Activated T-cell treated with anti-CD3 and anti-CD28 coated beads, Interleukin-2, amount 50 U/mL, for 4 hours (primary cell): ENCODE measurements around the gene CLK1. TPM values are rescaled to one million over a fixed set of nuclear protein-coding genes. Genes with fewer than 3 reads are reported as not detected.
A peak's percentile ranks its signal among the peaks of the same experiment; 100 is the strongest.
"Not testable (repeated sequence)": the region's sequence is repeated elsewhere in the genome, so short reads cannot be mapped to it uniquely, and the experiment has no call there.

ENCODE experiments used
- ATAC-seq, 2 donors: fragments of 200-7000 bp; cut with Tn5 transposase; one replicate each; pipeline ENCODE4 v1.10.0; 2021
- DNase-seq: peaks from one replicate; pipeline ENCODE4 v3.0.0-alpha.2; 2020
- H3K27me3 Mint-ChIP-seq: one replicate; pipeline ENCODE4 v1.8.0; 2021; ENCODE audit warnings: low read depth, mixed read lengths
- H3K36me3 Mint-ChIP-seq: one replicate; pipeline ENCODE4 v1.8.0; 2022; ENCODE audit warnings: mixed read lengths; ENCODE audit not compliant: insufficient read depth
- H3K4me1 Mint-ChIP-seq: one replicate; pipeline ENCODE4 v1.8.0; 2021; ENCODE audit warnings: low read depth, mixed read lengths
- H3K4me3 Mint-ChIP-seq: one replicate; pipeline ENCODE4 v1.8.0; 2021; ENCODE audit warnings: mild to moderate bottlenecking, moderate library complexity, mixed read lengths
- H3K9me3 Mint-ChIP-seq: one replicate; pipeline ENCODE4 v1.8.0; 2021; ENCODE audit warnings: mixed read lengths
- total RNA-seq, 3 donors: library from RNA; stranded (reverse); gene quantifications; one replicate each; pipeline ENCODE4 v1.2.1, GENCODE V29; 2021

Gene CLK1
- total RNA-seq, 3 donors from 2014 or later = 90.1 to 113 (median 108) TPM

DNA sequence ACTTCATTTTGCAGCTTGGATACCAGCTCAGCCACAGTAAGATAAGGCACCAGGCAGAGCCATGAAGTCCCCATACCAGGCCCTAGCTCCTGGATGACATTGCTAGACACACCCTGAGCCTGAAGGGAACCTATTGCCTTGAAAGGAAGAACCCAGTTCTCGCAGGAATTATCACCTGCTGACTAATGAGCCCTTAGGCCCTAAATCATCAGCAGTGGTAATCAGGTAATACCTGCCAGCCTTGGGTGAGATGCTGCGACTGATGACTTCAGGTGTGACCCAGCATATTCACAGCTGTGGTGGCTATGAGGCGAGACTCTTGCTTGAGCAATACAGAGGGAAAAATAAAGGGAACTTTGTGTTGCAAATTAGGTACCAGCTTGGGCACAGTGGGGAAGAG, 24.9 kb downstream of the CLK1 start:
- no peak for DNase-seq
- H3K4me1 Mint-ChIP-seq = no peaks in the 10 kb centered on the region
- no peak overlapping the region for H3K4me3 Mint-ChIP-seq
- no peaks in the 10 kb centered on the region for H3K27me3 Mint-ChIP-seq
- H3K36me3 Mint-ChIP-seq = no peaks in the 10 kb centered on the region
- peaks cover 10% of the 10 kb centered on the region for H3K9me3 Mint-ChIP-seq
- ATAC-seq = no peak

DNA sequence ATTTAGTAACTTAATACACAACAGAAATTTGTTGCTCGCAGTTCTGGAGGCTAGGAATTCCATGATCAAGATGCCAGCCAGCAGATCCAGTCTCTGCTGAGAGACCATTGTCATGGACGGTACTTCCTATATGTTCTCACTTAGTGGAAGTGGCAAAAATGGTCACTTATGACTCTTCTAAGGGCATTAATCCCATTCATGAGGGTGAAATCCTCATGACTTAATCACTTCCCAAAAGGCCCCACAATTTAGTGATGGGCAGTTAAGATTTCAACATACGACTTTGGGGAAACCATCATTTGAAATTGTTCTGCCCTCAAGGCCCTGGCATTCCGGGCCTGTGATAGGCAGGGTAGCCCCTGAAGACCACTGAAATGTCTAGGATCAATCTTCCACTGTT, 29.8 kb downstream of the CLK1 start:
- Mint-ChIP-seq H3K4me3 (no peak overlapping the region), H3K4me1 (no peaks in the 10 kb centered on the region), H3K9me3 (peaks cover 14% of the 10 kb centered on the region), H3K36me3 (no peaks in the 10 kb centered on the region), H3K27me3 (no peaks in the 10 kb centered on the region)
- DNase-seq (no peak), ATAC-seq (no peak)

DNA sequence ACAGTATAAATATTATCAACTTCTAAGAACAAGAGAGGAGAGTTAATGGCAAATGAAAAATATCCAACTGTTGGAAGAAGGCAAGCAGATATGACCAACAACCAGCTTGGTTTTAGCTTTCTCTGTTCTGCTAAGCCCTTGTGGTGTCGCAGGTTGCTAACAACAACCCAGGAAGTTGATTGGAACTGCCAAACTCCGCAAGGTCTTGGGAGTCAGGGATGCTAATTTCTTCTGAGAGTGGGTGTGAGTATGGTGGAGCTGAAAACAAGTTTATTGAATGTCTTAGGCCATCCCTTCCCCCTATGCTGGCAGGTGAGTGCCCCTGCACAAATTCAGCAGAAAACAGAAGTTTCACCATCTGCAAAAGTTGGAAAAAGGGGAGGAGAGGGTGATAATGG, 35.2 kb downstream of the CLK1 start:
- H3K4me3 Mint-ChIP-seq = no peak overlapping the region
- H3K27me3 Mint-ChIP-seq = no peaks in the 10 kb centered on the region
- no peak for ATAC-seq
- no peaks in the 10 kb centered on the region for H3K4me1 Mint-ChIP-seq
- no peak for DNase-seq
- H3K36me3 Mint-ChIP-seq = peaks cover 7% of the 10 kb centered on the region
- H3K9me3 Mint-ChIP-seq = peaks cover 3% of the 10 kb centered on the region

DNA sequence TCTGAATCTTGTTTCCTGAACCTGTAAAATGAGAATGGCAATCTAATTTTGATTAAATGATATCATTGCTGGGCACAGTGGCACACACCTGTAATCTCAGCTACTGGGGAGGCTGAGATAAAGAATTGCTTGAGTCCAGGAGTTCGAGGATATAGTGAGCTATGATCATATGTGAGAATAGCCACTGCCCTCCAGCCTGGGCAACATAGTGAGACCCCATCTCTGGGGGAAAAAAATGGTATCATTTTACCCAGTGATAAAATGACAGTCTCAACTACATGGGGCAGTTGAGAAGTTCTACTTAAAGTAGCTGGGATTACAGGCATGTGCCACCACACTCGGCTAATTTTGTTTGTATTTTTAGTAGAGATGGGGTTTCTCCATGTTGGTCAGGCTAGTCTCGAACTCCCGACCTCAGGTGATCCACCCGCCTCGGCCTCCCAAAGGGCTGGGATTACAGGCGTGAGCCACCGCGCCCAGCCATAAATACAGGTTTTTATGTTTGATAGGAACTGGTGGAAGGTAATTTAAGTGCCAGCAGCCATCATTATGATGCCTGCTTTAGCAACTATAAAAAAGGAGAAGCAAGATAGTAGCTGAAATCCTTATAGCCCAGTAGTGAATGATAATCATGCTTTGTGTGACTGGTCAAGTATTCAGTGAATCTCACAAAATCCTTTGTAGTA, 35.7 kb downstream of the CLK1 start:
- Mint-ChIP-seq H3K9me3 (peaks cover 2% of the 10 kb centered on the region), H3K36me3 (peaks cover 7% of the 10 kb centered on the region), H3K4me3 (no peak overlapping the region), H3K4me1 (no peaks in the 10 kb centered on the region), H3K27me3 (no peaks in the 10 kb centered on the region)
- no peak for DNase-seq
- no peak for ATAC-seq

DNA sequence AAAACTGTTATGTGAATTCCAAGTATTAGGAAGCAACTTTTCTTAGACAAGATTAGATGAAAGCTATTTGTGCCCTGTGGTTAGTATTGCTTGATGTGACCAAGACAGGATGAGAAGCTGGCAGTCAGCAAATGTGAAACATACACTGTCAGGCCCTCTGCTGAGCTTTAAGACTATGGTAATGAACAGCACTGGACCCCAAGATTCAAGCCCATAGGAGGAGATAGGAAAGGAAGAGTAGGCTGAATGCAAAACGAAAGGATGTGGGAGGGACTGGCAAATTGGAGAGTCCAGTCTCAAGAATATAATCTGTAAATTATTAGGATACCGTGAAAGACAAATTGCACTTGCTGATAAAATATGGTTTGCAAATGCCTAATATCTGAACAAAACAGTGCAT, 36.4 kb downstream of the CLK1 start:
- peaks cover 7% of the 10 kb centered on the region for H3K36me3 Mint-ChIP-seq
- peak in 1 of 2 donors; percentile 38 for ATAC-seq
- no peak for DNase-seq
- no peaks in the 10 kb centered on the region for H3K9me3 Mint-ChIP-seq
- no peaks in the 10 kb centered on the region for H3K4me1 Mint-ChIP-seq
- H3K4me3 Mint-ChIP-seq = no peak overlapping the region
- H3K27me3 Mint-ChIP-seq = no peaks in the 10 kb centered on the region

DNA sequence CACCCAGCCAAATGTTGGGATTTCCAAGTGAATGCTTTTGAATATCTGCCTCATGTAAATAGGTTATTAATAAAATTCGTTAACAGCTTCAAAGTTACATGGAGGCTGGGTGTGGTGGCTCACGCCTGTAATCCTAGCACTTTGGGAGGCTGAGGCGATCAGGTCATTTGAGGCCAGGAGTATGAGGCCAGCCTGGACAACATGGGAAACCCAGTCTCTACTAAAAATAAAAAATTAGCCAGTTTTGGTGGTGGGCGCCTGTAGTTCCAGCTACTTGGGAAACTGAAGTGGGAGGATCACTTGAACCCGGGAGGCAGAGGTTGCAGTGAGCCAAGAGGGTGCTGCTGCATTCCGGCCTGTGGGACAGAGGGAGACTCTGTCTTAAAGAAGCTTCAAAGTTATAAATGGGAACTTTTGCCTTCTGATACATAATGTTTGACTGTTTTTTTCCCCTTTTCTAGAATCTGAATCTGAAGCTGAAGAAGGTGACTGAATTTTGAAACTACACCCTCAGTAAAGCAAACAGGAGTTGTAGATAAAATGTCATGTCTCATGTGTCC, 42.7 kb downstream of the CLK1 start:
- H3K4me1 Mint-ChIP-seq = peaks cover 3% of the 10 kb centered on the region
- H3K9me3 Mint-ChIP-seq = no peaks in the 10 kb centered on the region
- peaks cover 41% of the 10 kb centered on the region for H3K36me3 Mint-ChIP-seq
- no peak for ATAC-seq
- H3K27me3 Mint-ChIP-seq = no peaks in the 10 kb centered on the region
- H3K4me3 Mint-ChIP-seq = no peak overlapping the region
- DNase-seq = no peak

DNA sequence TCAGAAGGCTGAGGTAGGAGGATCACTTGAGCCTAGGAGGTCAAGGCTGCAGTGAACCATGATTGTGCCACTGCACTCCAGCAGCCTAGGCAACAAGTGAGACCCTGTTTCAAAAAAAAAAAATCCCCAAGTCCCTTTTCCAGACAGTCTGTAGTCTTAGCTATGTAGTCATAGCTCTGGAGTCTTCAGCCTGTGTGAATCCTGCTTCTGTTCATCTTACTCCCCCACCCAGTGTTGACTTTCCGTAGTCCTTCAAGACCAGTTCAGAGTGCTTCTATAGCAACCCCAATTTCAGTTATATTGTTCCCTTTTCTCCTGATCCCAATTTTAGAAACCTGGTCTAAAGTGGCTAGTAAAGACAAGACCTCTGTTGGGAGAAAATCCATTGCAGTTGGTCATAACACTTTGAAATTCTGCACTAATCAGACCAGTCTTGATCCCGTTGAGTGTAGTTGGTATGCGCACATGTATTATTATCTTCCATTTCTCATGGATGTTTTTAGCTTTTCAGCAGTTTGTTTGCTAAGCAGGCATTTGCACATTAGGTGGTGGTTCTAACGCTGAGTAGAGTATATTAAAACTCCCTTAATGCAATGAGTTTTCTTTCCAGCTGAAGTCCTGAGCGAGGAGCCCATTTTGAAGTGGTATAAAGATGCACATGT, 43.8 kb downstream of the CLK1 start:
- Mint-ChIP-seq H3K36me3 (peaks cover 50% of the 10 kb centered on the region), H3K27me3 (no peaks in the 10 kb centered on the region), H3K4me1 (peaks cover 12% of the 10 kb centered on the region), H3K4me3 (no peak overlapping the region), H3K9me3 (no peaks in the 10 kb centered on the region)
- ATAC-seq (no peak), DNase-seq (no peak)

DNA sequence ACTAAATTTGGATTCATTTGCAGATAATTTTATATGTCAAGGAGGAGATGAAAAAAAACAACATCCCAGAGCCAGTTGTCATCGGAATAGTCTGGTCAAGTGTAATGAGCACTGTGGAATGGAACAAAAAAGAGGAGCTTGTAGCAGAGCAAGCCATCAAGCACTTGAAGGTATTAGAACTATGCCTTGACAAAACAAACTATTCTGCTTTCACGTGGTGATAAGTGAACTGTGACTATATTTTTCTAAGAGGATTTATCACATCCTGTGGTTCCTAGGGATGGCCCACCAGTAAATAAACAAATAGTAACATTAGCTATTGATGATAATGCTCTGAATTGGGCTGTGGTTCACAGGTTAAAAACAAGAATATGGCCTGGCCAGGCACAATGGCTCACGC, 45.7 kb downstream of the CLK1 start:
- DNase-seq, ATAC-seq, H3K27me3 Mint-ChIP-seq, H3K9me3 Mint-ChIP-seq, H3K4me3 Mint-ChIP-seq: not testable (repeated sequence)
- peaks cover 32% of the 10 kb centered on the region for H3K4me1 Mint-ChIP-seq
- H3K36me3 Mint-ChIP-seq = peaks cover 67% of the 10 kb centered on the region

DNA sequence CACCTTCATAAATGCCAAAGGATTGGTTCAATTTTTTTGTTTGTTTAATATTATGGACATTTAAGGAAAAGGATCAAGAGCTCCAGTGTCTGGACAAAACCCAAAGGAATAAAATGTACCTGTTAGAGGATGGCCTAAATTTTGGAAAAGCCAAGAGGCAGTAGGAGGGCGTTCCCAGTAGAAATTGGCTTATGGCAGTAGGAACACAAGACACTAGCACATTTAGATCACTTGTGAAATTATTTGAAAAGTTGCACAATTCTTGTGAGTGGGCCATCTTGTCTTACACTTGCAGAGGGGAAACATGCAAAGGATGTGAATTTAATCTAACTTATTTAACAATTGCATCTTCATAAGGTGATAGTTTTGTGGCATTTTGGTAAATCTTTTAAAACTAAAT, 49.5 kb downstream of the CLK1 start:
- Mint-ChIP-seq H3K27me3 (no peaks in the 10 kb centered on the region), H3K4me1 (peaks cover 52% of the 10 kb centered on the region), H3K9me3 (no peaks in the 10 kb centered on the region), H3K4me3 (peak overlapping the region; percentile 73), H3K36me3 (peaks cover 55% of the 10 kb centered on the region)
- DNase-seq (no peak), ATAC-seq (no peak)

DNA sequence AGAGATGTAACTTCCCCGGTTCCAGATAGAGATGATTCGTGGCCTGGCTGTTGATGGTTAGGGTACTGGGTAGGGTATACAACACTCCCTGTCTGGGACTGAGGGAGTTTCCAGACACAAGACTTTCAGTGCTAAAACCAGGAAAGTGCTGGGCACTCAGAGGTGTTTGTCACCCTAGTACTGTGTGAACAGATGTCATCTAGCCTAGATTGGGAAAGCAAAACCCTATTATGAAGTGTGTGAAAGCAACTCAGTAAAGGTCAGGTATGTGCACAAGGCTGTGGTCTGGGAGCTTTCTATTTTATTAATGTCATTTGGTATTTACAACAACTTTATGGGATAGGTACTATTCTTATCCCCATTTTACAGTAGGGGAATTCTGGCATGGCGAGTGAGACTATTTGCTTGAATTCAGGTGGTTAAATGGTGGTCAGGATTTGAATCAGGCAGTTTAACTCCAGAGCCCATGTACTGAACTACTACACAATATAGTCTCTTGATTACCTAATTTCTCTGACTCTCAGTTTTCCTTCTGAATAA, 50.1 kb downstream of the CLK1 start:
- peak; percentile 14 to 20 for ATAC-seq
- Mint-ChIP-seq H3K4me1 (peaks cover 56% of the 10 kb centered on the region), H3K27me3 (no peaks in the 10 kb centered on the region), H3K36me3 (peaks cover 55% of the 10 kb centered on the region), H3K4me3 (peak overlapping the region; percentile 73), H3K9me3 (no peaks in the 10 kb centered on the region)
- no peak for DNase-seq

DNA sequence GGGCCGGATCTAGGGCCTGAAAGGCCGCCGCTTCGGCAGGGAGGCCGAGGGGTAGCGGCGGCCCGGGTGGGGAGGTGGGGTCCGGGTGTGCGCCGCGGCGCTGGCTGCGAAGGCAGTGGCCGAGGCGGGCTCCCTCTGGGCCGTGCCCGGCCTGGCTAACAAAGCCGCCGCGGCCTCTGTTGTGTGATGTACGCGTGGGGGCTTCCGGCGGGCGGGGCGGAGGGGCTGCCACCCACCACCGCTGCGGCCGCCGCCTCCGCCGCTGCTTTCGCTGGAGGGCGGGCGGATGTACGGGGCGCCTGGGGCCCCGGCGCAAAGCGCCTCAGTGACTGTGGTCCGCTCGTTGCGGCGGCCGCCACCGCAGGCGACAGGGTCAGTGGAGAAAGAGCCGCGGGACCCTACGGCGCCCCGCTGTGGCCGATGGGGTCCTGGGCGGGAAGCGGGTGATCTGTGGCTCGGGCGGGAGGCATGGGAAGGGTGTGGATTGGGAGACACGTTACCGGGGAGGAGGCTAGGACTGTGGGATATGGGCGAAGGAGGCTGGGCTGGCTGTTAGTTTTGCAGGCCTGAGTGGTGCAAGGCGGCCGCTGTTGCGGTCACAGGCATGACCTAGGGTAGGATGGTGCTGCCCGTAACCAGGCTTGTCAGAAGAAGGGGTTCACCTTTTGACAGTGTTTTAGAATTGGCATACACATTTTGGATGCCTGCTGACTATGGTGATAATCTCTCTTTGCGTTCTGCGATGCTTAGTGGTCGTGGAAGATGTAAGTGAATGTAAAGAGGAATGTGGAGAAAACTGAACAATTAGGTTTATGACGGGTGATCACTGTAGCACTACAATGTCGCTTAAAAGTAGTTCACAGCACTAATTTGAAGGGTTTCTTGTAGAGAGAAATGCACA, 52.1 kb downstream of the CLK1 start:
- no peaks in the 10 kb centered on the region for H3K9me3 Mint-ChIP-seq
- H3K4me3 Mint-ChIP-seq = peak overlapping the region; percentile 100
- no peaks in the 10 kb centered on the region for H3K27me3 Mint-ChIP-seq
- peaks cover 54% of the 10 kb centered on the region for H3K4me1 Mint-ChIP-seq
- ATAC-seq (peak; percentile 43 to 47), DNase-seq (peak; percentile 56)
- H3K36me3 Mint-ChIP-seq = peaks cover 39% of the 10 kb centered on the region

DNA sequence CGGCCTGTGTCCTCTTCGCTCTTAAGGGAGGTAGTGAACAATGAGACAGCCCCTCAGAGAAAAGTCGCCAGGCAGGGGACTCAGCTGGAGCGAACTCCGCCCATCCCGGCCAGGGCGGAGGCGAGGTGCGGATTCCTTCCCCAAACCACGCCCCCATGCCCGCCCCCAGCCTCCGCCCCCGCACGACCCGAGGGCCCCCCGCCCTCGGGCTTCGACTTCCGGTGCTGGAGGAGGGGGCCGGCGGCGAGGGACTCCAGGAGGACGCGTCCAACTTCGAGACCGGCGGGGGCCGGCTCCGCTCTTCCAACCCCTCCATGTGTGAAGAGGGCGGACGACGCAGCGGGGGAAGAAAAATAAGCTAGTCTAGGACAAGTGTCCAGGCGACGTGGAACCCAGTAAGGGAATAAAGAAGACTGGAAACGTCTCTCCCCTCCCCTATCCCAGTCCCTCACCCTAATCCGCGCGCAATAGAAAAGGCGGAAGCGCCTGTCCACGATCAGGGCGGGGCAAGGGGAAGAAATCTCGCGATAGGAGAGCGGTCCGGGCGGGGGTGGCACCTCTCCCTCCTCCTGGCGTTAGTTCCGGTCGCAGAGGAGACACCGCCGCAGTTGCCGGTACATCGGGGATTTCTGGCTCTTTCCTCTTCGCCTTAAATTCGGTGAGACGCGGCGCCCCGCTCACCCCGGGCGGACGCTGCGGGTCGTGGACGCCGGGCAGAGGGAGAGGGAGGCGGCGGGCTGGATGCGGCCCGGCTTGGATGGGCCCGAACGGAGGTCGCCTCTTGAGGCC, 52.9 kb downstream of the CLK1 start, which contains the start of gene BZW1:
Gene BZW1 (plus strand): TSS at position 578 of the 789 bp plus-strand sequence. CDS start 1,308 bp downstream, outside the sequence.
- H3K27me3 Mint-ChIP-seq = no peaks in the 10 kb centered on the region
- H3K4me1 Mint-ChIP-seq = peaks cover 51% of the 10 kb centered on the region
- H3K4me3 Mint-ChIP-seq = peak within 1 kb of the TSS; percentile 100
- ATAC-seq = peak; percentile 85
- H3K36me3 Mint-ChIP-seq = peaks cover 30% of the 10 kb centered on the region
- no peaks in the 10 kb centered on the region for H3K9me3 Mint-ChIP-seq
- DNase-seq = peak; percentile 97

DNA sequence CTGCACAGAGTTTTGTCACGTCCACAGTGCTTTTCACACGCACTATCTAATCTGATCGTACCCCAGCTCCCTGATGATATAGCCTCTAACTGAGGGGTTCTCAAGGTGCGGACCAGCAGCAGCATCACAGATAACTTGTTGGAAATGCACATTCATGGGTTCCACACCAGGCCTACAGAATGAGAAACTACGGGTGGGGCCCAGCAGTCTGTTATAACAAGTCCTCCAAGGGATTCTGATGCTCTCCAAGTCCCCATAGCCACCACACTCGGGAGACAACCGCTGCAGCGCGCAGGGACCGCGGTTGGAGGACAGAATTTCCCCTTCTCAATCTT, 53.5 kb downstream of the CLK1 start:
- H3K27me3 Mint-ChIP-seq = no peaks in the 10 kb centered on the region
- no peaks in the 10 kb centered on the region for H3K9me3 Mint-ChIP-seq
- DNase-seq (no peak), ATAC-seq (no peak)
- peaks cover 27% of the 10 kb centered on the region for H3K36me3 Mint-ChIP-seq
- peak overlapping the region; percentile 100 for H3K4me3 Mint-ChIP-seq
- peaks cover 47% of the 10 kb centered on the region for H3K4me1 Mint-ChIP-seq
